ENCODE measurements around the gene PES1. TPM values are rescaled to one million over a fixed set of nuclear protein-coding genes. Genes with fewer than 3 reads are reported as not detected.
A peak's percentile ranks its signal among the peaks of the same experiment; 100 is the strongest.
"Not testable (repeated sequence)": the region's sequence is repeated elsewhere in the genome, so short reads cannot be mapped to it uniquely, and the experiment has no call there.

The PES1 gene
- total RNA-seq, 1 experiment from 2014 or later: 57.9 TPM

GRCh38 chr22:30575859-30576258, 15.9 kb downstream of the PES1 start:
- DNase-seq (ENCODE audit: low read depth): no peak

DNA sequence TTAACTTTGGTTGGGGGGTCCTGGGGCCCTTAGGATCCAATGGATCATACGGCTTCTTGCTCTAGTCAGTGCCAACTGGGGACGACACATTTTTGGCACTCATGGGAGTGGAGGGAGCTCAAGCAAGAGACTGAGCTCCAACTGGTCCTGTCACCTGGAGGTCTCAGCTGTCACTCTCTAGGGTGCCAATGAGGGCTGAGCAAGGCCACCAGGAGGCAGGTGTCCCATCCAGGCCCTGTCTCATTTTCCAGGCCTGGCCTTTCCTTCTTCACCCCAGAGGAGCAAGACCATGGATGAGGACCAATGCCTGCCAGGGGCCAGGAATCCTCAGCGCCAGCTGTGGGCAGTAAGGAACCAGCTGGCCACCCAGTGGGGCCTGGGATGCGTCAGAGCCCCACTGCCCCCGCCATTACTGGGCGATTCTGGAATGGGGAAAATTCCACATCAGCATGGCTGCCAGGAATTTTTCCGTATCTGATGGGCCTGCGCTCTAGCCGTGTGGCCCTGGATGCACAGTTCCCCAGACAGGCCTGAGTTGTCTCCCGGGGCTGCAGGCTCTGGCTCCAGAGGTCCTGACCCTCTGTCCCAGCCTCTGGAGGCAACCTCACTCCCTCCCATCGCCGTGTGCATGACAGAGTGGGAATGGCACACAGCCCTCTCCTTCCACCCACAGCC, 16.6 kb downstream of the PES1 start:
- DNase-seq (ENCODE audit: low read depth): peak; percentile 22

DNA sequence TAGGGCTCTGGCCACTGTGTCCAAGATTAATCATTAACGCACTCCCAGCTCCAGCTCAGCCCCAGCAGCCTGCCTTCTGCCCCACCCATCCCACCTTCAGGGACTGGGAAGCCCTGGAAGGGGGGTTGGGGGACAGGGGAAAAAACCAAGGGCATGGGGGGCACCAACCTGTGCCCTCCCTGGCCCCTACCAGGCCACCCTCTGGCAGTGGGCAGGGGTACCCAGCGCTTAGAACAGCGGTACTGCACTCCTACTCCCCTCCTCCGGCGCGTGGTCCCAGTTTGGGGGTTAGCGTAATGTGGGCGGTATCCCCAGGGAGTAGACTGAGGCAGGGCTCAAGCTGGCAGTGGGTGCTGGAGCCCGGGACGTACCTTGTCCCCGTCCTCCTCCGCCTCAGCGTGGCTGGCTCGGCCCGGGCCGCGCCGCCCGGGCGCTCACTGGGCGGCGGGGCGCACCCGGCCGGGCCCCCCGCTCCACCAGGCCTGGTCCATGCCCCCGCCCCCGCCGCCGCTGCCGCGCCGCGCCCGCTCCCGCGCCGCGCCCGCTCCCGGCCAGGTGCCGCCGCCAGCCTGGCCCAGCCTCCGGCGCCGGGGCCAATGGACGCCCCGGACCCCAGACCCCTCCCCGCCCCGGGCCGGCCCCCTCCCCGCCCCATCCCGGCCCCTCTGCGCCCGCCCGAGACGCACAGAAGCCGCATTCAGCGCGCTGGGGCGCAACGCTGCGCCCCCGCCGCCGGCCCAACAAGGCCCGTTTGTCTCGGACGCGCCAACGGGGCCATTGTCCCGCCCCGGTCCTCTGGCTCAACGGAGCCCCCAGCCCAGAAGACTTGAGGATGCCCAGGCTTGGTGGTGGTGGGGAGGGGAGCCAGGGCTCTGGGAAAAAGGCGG, 17.4 kb downstream of the PES1 start, which contains the start of gene GAL3ST1:
Gene GAL3ST1, minus strand, starts transcription at position 571 of the 887 bp plus-strand sequence. CDS start 17,273 bp downstream, outside the sequence.
- no peak for DNase-seq (ENCODE audit: low read depth)

DNA sequence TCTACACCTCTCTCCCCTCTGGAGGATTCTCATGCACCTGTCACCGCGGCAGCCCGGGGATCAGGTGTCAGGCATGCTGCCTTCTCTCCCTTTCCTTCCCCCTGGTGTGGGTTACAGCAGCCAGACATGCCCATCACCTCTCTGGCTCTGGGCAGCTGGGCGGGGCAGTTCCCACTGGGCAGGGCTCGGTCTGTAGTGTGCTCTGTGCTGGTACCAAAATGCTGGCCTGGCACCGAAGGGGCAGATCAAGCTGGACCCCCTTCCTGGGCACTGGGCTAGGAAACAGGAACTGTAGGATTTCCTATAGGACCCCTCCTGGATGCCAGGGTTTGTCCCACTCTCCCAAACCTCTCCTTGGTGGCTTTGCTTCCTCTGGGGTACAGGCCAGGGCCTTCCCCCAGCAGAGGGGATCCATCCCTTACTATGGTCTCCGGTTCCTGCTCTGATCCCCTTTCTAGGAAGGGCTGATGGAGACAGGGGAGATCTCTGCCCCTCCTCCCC, 18.1 kb downstream of the PES1 start:
- no peak for DNase-seq (ENCODE audit: low read depth)

GRCh38 chr22:30572840-30573593, 18.7 kb downstream of the PES1 start:
- DNase-seq (ENCODE audit: low read depth): no peak

GRCh38 chr22:30572210-30572609, 19.5 kb downstream of the PES1 start:
- DNase-seq (ENCODE audit: low read depth): no peak

- no peak for DNase-seq (ENCODE audit: low read depth)
Measured at GRCh38 chr22:30569674-30570202, 22.0 kb downstream of the PES1 start.

GRCh38 chr22:30568137-30568805, 23.4 kb downstream of the PES1 start:
- no peak for DNase-seq (ENCODE audit: low read depth)

DNA sequence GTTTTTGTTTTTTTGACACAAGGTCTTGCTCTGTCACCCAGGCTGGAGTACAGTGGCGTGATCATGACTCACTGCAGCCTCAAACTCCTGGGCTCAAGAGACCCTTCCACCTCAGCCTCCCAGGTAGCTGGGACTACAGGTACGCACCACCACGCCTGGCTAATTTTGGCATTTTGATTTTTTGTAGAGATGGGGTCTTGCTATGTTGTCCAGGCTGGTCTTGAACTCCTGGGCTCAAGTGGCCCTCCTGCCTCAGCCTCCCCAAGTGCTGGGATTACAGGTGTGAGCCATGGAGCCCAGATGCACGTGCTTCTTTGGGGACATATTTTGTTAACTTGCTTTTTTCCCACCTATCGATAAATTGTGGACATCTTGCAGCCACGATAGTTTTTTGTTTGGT, 24.4 kb downstream of the PES1 start:
- not testable (repeated sequence) for DNase-seq (ENCODE audit: low read depth)

GRCh38 chr22:30566125-30566524, 25.6 kb downstream of the PES1 start:
- peak; percentile 40 for DNase-seq (ENCODE audit: low read depth)

- DNase-seq (ENCODE audit: low read depth): peak; percentile 57
Measured at GRCh38 chr22:30565341-30565740, 26.4 kb downstream of the PES1 start.

DNA sequence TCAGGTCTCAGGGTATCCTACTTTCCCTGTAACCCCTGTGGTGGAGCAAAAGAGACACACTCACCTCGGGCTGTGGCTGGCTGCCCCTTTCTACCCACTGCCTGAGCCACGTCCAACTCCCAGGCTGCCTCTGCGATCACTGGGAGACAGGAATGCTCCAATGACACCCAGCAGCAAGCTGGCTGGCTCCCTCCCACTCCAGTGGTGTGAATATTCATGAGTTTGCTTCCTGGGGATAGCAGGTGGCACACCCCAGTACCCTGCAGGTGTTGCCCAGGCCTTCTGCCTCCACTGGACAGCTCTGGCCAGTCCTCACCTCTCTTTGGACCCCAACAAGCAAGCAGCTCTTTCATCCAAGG, 27.0 kb downstream of the PES1 start:
- no peak for DNase-seq (ENCODE audit: low read depth)

GRCh38 chr22:30564045-30564760, 27.5 kb downstream of the PES1 start:
- DNase-seq (ENCODE audit: low read depth): no peak

DNA sequence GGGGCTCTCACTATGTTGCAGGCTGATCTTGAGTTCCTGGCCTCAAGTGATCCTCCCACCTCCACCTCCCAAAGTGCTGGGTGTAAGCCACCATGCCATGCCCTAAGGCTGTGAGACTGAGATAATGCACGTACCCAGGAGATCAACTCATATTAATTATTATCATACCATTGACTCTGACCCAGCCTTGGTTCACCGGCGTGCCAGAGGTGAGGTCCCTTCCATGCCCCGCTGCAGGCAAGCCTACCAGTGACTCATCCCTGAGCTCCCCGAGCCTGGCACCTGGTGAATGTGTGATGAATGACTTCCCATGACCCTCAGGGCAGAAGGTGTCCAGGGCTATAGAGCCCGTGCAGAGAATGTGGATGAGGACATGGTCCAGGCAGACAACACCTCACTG, 29.3 kb downstream of the PES1 start:
- DNase-seq (ENCODE audit: low read depth): peak; percentile 85

DNA sequence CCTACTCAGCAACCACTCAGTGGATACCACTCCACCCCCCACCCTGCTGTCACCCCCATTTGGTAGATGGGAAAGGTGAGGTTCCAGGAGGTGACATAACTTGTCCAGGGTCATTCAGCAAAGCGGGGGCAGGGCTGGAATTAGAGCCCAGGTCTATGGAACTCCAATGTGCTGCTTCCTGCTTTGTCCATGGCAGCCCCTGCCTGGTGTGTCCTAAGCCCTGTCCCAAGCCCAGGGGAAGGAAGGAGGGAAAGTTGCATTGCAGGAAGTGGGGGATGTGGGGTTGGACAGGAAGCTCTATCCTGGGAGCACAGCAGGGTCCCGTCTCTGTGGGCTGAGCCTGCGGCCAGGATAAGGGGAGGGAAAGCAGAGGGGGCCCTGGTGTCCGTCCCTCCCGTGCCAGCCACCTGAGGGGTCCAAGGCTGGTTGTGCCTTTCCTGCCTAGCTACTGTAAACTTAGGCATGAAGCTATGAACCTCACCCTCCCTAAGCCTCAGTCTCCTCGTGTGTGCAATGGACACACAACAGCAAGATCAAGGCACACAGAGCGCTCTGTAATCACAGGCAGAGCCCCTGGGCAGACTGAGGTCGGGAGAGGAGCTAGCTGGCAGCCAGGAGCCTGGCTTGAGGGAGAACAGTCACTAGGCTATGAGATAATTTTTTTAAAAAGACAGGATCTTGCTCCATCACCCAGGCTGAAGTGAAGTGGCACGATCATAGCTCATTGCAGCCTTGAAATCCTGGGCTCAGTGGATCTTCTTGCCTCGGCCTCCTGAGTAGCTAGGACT, 30.1 kb downstream of the PES1 start:
- peak; percentile 32 for DNase-seq (ENCODE audit: low read depth)

DNA sequence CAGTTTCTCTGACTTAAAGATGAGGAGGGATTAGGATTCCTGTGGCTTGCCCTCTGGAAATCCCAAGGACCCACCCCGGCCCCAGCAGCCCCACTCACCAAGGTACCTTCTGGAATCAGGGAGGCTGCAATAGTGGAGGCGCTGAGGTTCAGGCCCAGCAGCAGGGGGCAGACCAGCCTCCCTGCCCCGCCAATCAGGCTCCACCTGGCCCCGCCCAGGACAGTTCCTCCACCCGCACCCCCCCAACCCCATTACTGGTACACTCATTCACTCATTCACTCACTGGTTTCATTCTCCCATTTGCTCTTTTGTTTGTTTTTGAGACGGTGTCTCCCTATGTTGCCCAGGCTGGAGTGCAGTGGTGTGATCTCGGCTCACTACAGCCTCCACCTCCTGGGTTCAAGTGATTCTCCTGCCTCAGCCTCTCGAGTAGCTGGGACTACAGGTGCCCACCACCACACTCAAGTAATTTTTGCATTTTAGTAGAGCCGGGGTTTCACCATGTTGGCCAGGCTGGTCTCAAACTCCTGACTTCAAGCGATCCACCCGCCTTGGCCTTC, 31.0 kb downstream of the PES1 start:
- not testable (repeated sequence) for DNase-seq (ENCODE audit: low read depth)

DNA sequence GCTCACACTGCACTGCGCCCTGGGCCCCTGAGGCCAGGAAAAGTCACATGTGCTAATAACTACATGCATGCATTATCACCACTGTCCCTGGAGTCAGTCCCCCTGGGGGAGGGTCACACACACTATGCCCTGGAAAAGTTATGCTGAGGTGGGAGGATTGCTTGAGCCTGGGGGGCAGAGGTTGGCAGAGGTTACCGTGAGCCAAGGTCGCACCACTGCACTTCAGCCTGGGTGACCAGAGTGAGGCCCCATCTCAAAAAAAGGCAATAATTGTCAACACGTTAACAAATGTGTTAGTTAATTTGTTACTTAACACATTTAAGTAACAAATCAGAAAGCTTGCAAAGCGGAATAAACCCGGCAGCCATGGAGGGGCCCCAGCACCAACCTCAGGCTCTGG, 31.8 kb downstream of the PES1 start:
- no peak for DNase-seq (ENCODE audit: low read depth)

- DNase-seq (ENCODE audit: low read depth): no peak
Measured at GRCh38 chr22:30557243-30557642, 34.5 kb downstream of the PES1 start.

DNA sequence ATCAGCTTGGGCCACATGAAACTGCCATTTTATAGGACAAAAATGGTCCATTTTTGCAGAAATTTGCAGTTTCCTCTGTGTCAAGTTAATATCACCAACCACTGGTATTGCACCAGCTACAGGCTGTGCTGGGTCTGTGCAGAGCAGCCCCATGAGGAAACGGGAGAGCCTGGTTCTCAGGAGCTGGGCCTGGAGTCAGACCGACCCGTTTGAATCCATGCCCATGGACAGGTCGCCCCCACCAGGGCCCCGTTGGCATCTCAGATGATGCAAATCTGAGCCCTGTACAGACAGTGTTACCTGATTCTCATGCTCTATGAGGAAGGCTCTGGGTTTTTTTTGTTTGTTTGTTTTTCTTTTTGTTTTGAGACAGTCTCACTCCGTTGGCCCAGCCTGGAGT, 35.3 kb downstream of the PES1 start:
- DNase-seq (ENCODE audit: low read depth): no peak

Data from M059J (cell line).